OCI-M2 (cell line): ENCODE measurements around the gene CLRN1.

Experiments
- DNase-seq: peaks from one replicate; lab custom pipeline; 2025; ENCODE audit not compliant: unreplicated experiment; lab: John Stamatoyannopoulos, UW

Gene CLRN1

GRCh38 chr3:150878290-150878689, 94.2 kb downstream of the CLRN1 start:
- no peak for DNase-seq

- DNase-seq, result no peak
Measured at GRCh38 chr3:150877303-150877702, 95.2 kb downstream of the CLRN1 start.

GRCh38 chr3:150876611-150877265, 95.8 kb downstream of the CLRN1 start:
- DNase-seq, result no peak
